Hepatocyte (in vitro differentiated cells): ENCODE results near the gene NKIRAS1.

Experiments used
- CTCF ChIP-seq: fragments of 200-600 bp; sonication (generic); IDR thresholded peaks from 2 replicates; pipeline ENCODE4 v1.5.1; 2016; ENCODE audit warnings: antibody characterized with exemption, mild to moderate bottlenecking; ENCODE audit not compliant: poor library complexity
- EZH2 ChIP-seq: fragments of 200-600 bp; sonication (generic); IDR thresholded peaks from 2 replicates; pipeline ENCODE4 v1.6.1; 2016; ENCODE audit warnings: antibody characterized with exemption, mild to moderate bottlenecking, borderline replicate concordance

- TF ChIP-seq CTCF (no peak), EZH2 (no peak)
These were observed 39.9 kb downstream of the NKIRAS1 start for GRCh38 chr3:23876923-23877322.
